ENCODE measurements around the gene RNF111. TPM values are rescaled to one million over a fixed set of nuclear protein-coding genes. Genes with fewer than 3 reads are reported as not detected.

The RNF111 gene
- total RNA-seq, 1 experiment from 2014 or later = 22.4 TPM

- TF ChIP-seq GABPB1 (CRISPR knock-in tag; IDR thresholded peaks at IDR 0.05) (peak; percentile 53; the same call in 1 of the 2 replicates), STAT6 (CRISPR knock-in tag; conservative IDR thresholded peaks at IDR 0.05; ENCODE audit: low read depth) (no peak), ZNF423 (CRISPR knock-in tag; IDR thresholded peaks at IDR 0.05) (no peak)
Observed at GRCh38 chr15:59104912-59105732, 117.7 kb downstream of the RNF111 start, which contains the start of gene CCNB2 (continued).

GRCh38 chr15:59105854-59106253, 118.4 kb downstream of the RNF111 start:
- Mint-ChIP-seq H3K4me3 (peak overlapping the region; percentile 96), H3K9me3 (no peaks in the 10 kb centered on the region), H3K27ac (peak overlapping the region; percentile 88), H3K27me3 (ENCODE audit: low read depth) (no peaks in the 10 kb centered on the region), H3K36me3 (peaks cover 38% of the 10 kb centered on the region), H3K4me1 (peaks cover 8% of the 10 kb centered on the region)
- TF ChIP-seq FOXP4 (CRISPR knock-in tag; IDR thresholded peaks at IDR 0.05) = no peak
- TF ChIP-seq AFF4 (CRISPR knock-in tag; IDR thresholded peaks at IDR 0.05; ENCODE audit: borderline replicate concordance) = no peak
- TF ChIP-seq ETV6 (CRISPR knock-in tag; IDR thresholded peaks at IDR 0.05) = no peak
- no peak for TF ChIP-seq ZBTB43 (CRISPR knock-in tag; IDR thresholded peaks at IDR 0.05)
- no peak for TF ChIP-seq TEAD1 (CRISPR knock-in tag; IDR thresholded peaks at IDR 0.05)
- no peak for TF ChIP-seq SP1 (CRISPR knock-in tag; conservative IDR thresholded peaks at IDR 0.05)
- no peak for TF ChIP-seq ATF6 (CRISPR knock-in tag; IDR thresholded peaks at IDR 0.05)
- no peak for TF ChIP-seq E2F1 (CRISPR knock-in tag; IDR thresholded peaks at IDR 0.05)
- no peak for TF ChIP-seq TP53 (CRISPR knock-in tag; IDR thresholded peaks at IDR 0.05)
- no peak for TF ChIP-seq ZNF121 (CRISPR knock-in tag; IDR thresholded peaks at IDR 0.05)
- TF ChIP-seq NFATC4 (CRISPR knock-in tag; IDR thresholded peaks at IDR 0.05) = no peak
- no peak for TF ChIP-seq ZNF219 (CRISPR knock-in tag; IDR thresholded peaks at IDR 0.05; ENCODE audit: borderline replicate concordance)
- TF ChIP-seq JUN (CRISPR knock-in tag; IDR thresholded peaks at IDR 0.05) = no peak
- no peak for TF ChIP-seq MLX (CRISPR knock-in tag; IDR thresholded peaks at IDR 0.05)
- no peak for TF ChIP-seq SMAD4 (CRISPR knock-in tag; IDR thresholded peaks at IDR 0.05)
- no peak for TF ChIP-seq KAT7 (CRISPR knock-in tag; IDR thresholded peaks at IDR 0.05; ENCODE audit: borderline replicate concordance)
- ChIA-PET CTCF (interaction anchor here (0.6 to 1.3 kb wide), 4 partner anchors 32 to 304 kb away, joined by 3 to 4 read pairs (median 3); no protein-coding TSS in a partner anchor), POLR2A (no interaction called here)
- no peak for DNase-seq (ENCODE audit: low spot score)
- ATAC-seq = no peak

Data from WTC11 (cell line).